Adipocyte (in vitro differentiated cells): ENCODE measurements around the gene IL1RAP.
"Not testable (repeated sequence)": the region's sequence is repeated elsewhere in the genome, so short reads cannot be mapped to it uniquely, and the experiment has no call there.

Source experiments
- DNase-seq: peaks from one replicate; pipeline ENCODE4 v3.0.0-alpha.2; 2015; ENCODE audit warnings: low read depth
- H3K27me3 ChIP-seq: replicated peaks from 2 replicates; pipeline ENCODE4 v1.7.0; 2013; ENCODE audit warnings: mild to moderate bottlenecking, low read length, moderate library complexity; ENCODE audit not compliant: control insufficient read depth, insufficient read depth
- H3K36me3 ChIP-seq: 2 replicates; pipeline ENCODE4 v1.7.0; 2013; ENCODE audit warnings: low read length, mild to moderate bottlenecking, moderate library complexity; ENCODE audit not compliant: control insufficient read depth, insufficient read depth, severe bottlenecking
- H3K4me1 ChIP-seq: 2 replicates; pipeline ENCODE4 v1.7.0; 2013; ENCODE audit warnings: mild to moderate bottlenecking, low read length, moderate library complexity; ENCODE audit not compliant: control insufficient read depth, insufficient read depth
- H3K4me3 ChIP-seq: 2 replicates; pipeline ENCODE4 v1.7.0; 2013; ENCODE audit warnings: mild to moderate bottlenecking, low read length, moderate library complexity
- H3K9ac ChIP-seq: 2 replicates; pipeline ENCODE4 v1.7.0; 2013; ENCODE audit warnings: mild to moderate bottlenecking, low read length, moderate library complexity
- H3K9me3 ChIP-seq: 2 replicates; pipeline ENCODE4 v1.7.0; 2013; ENCODE audit warnings: mild to moderate bottlenecking, low read length, moderate library complexity; ENCODE audit not compliant: control insufficient read depth

IL1RAP gene, protein sequence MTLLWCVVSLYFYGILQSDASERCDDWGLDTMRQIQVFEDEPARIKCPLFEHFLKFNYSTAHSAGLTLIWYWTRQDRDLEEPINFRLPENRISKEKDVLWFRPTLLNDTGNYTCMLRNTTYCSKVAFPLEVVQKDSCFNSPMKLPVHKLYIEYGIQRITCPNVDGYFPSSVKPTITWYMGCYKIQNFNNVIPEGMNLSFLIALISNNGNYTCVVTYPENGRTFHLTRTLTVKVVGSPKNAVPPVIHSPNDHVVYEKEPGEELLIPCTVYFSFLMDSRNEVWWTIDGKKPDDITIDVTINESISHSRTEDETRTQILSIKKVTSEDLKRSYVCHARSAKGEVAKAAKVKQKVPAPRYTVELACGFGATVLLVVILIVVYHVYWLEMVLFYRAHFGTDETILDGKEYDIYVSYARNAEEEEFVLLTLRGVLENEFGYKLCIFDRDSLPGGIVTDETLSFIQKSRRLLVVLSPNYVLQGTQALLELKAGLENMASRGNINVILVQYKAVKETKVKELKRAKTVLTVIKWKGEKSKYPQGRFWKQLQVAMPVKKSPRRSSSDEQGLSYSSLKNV

DNA sequence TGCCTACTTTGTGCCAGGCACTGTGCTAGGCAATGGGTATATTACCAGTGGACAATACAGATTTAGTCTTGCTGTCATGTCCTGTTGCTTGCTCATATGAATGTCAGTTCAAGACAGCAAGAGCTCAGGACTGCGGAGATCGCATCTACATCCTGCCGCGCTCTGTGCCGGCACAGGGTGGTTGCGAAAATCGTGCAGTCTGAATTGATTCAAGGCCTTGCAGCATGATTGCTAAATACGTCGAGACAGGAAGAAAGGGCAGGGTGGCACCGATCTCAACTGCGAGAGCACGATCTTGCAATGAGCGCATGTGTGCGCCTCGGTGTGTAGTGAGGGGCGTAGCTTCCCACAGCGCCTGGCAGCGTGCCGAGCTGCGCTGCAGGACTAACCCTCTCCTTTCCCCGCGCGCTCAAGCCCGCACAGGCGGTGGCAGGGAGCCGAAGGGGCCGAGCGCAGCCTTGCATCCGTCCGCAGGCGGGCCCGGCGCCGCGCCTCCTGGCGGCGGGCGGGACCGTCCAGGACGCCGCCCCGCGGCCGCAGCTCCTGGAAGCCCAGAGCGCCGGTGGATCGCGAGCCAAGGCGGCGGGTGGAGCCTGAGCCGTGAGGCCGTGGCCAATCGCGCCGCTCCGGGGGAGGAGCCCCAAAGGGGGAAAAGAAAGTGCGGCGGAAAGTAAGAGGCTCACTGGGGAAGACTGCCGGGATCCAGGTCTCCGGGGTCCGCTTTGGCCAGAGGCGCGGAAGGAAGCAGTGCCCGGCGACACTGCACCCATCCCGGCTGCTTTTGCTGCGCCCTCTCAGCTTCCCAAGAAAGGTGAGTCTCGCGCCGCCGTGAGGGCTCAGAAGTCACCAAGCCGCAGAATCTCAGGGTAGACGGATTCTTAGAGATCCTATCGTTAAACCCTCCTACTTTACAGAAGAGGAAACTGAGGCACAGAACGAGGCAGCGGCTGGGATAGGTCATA lies at the start of gene IL1RAP:
TSS of gene IL1RAP (plus strand) at position 677 of the 962 bp plus-strand sequence. CDS start 50,205 bp downstream, outside the sequence.
- H3K9me3 ChIP-seq = no peaks in the 10 kb centered on the region
- no peaks in the 10 kb centered on the region for H3K27me3 ChIP-seq
- H3K4me3 ChIP-seq = peak within 1 kb of the TSS; percentile 92
- peaks cover 28% of the 10 kb centered on the region for H3K4me1 ChIP-seq
- no peaks in the 10 kb centered on the region for H3K36me3 ChIP-seq
- DNase-seq = peak; percentile 98
- peak within 1 kb of the TSS; percentile 87 for H3K9ac ChIP-seq

DNA sequence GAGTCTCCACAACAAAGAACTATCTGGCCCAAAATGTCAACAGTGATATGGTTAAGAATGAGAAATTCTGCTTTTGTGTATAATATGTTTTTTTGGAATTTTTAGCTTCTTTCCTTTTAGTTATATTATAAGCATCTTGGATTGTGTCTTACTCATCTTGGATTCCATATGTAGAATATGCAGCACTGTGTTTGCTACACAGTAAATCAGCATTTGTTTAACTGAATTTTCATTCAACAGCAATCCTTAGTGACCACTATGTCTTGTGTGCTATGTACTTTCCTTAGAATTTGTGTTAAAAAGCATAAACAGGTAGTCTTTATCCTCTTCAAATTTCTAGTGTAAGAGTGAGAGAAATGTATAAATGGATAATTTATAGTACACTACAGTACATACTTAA lies 46.0 kb upstream of the IL1RAP start:
- no peak for DNase-seq
- H3K4me1 ChIP-seq = no peaks in the 10 kb centered on the region
- peaks cover 19% of the 10 kb centered on the region for H3K9me3 ChIP-seq
- no peak overlapping the region for H3K4me3 ChIP-seq
- H3K27me3 ChIP-seq = no peaks in the 10 kb centered on the region
- H3K36me3 ChIP-seq = no peaks in the 10 kb centered on the region
- no peak overlapping the region for H3K9ac ChIP-seq

DNA sequence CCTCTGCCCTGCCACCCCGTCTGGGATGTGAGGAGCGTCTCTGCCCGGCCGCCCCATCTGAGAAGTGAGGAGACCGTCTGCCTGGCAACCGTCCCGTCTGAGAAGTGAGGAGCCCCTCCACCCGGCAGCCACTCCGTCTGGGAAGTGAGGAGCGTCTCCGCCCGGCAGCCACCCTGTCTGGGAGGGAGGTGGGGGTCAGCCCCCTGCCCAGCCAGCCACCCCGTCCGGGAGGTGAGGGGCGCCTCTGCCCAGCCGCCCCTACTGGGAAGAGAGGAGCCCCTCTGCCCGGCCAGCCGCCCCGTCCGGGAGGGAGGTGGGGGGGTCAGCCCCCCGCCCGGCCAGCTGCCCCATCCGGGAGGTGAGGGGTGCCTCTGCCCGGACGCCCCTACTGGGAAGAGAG lies 40.6 kb upstream of the IL1RAP start:
- DNase-seq, H3K27me3 ChIP-seq, H3K4me3 ChIP-seq, H3K36me3 ChIP-seq, H3K9ac ChIP-seq, H3K4me1 ChIP-seq: not testable (repeated sequence)
- H3K9me3 ChIP-seq = peaks cover 19% of the 10 kb centered on the region

DNA sequence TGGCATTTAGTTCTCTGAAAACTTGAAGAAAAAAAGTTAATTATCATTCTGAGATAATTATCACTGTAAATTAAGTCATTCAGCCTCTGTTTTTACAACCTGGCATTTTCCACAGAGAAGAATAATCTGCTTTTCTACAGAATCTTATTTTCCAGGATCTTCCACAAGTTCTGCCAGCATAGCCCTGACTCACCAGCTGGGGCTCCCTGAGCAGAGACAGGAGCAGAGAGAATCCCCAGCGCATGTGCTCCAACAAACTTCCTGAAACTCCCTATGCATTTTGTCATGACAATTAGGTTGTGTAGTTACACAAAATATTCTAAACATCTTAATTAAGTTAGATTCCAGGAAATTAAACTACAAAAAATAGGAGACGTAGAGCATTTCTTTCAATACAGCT lies 32.1 kb upstream of the IL1RAP start:
- H3K36me3 ChIP-seq = no peaks in the 10 kb centered on the region
- H3K4me1 ChIP-seq = peaks cover 9% of the 10 kb centered on the region
- DNase-seq = no peak
- no peak overlapping the region for H3K4me3 ChIP-seq
- no peaks in the 10 kb centered on the region for H3K27me3 ChIP-seq
- no peaks in the 10 kb centered on the region for H3K9me3 ChIP-seq
- no peak overlapping the region for H3K9ac ChIP-seq

DNA sequence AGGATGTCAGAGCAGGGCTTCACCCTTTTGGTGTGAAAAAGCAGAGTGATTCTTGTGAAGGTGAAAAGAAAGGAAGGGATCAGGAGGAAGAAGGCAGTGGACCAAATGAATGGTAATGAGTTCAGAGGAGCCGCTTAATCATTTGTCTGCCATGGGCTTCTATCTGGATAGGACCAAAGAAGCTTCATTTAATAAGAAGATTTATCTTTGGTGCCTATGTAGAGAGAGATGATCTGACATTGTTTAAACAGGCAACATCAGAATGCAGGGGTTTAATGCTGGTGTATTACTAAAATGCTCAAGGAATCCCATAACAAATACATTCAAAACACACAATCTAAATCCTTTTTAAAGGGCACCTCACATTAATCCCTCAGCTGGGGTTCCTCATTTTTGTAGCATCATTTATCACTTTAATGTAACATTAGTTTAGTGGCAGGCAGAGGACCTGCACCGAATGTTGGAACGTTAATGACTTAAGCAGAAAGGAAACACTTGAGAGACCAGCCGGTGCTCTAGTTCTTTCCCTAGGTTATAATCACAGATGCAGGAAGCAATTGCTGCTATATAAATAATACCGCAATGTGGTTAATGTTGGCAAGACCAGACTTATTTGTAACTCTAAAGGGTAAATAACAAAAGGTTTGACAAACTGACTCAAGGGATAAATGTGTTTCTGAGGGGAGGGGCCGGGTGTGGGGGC lies 27.9 kb upstream of the IL1RAP start:
- H3K9me3 ChIP-seq = no peaks in the 10 kb centered on the region
- H3K4me3 ChIP-seq = no peak overlapping the region
- no peak overlapping the region for H3K9ac ChIP-seq
- H3K36me3 ChIP-seq = no peaks in the 10 kb centered on the region
- no peak for DNase-seq
- peaks cover 9% of the 10 kb centered on the region for H3K4me1 ChIP-seq
- no peaks in the 10 kb centered on the region for H3K27me3 ChIP-seq

DNA sequence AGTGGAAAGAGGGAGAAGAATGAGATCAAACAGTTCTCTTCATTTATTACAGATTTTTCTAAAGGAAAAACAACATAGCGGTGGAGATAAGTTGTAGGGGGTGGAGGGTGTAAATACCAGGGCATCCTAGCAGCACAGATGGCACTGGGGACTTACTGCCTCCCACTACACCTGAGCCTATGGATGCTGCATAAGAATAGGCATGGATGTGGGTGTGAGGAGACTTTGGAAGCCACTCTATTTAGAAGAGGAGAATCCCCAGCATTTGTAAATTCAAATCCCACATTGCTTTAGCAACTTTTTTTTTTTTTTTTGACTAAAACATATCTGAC lies 27.4 kb upstream of the IL1RAP start:
- Histone ChIP-seq H3K9me3 (no peaks in the 10 kb centered on the region), H3K4me3 (no peak overlapping the region), H3K36me3 (no peaks in the 10 kb centered on the region), H3K9ac (no peak overlapping the region), H3K4me1 (peaks cover 7% of the 10 kb centered on the region), H3K27me3 (no peaks in the 10 kb centered on the region)
- no peak for DNase-seq

DNA sequence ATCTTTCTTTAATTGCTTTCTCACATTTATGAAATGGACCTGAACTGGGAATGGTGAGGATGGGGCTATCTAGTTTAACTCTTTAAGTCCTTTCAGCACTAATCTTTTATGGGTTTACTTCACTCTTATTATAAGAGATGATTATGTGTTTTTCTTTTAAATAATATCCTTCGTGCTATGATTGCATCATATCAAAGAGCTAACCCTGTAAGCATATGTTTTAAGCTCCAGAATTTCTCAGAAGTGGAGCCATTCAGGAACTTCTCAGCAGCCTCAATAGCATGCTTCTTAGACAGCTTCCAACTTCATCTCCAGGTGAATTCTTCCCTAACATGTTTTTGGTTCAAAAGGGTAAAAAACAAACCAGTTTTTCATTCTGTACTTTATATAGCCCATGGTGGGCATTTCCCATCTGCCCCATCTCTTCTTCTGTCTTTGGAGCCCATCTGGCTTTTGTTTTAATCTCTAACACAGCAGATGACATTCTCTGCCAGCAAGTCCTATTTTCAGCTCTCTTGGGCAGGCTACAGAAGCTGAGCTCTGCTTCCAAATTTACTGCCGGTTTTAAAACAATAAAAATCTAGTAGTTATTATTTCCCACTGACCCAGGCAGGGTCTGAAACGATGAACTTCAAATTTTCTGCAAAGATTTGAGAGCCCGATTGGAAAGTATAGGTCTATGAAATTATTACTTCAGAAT lies 26.8 kb upstream of the IL1RAP start:
- Histone ChIP-seq H3K9me3 (no peaks in the 10 kb centered on the region), H3K4me3 (no peak overlapping the region), H3K27me3 (no peaks in the 10 kb centered on the region), H3K36me3 (no peaks in the 10 kb centered on the region), H3K4me1 (peaks cover 1% of the 10 kb centered on the region), H3K9ac (no peak overlapping the region)
- DNase-seq = no peak

DNA sequence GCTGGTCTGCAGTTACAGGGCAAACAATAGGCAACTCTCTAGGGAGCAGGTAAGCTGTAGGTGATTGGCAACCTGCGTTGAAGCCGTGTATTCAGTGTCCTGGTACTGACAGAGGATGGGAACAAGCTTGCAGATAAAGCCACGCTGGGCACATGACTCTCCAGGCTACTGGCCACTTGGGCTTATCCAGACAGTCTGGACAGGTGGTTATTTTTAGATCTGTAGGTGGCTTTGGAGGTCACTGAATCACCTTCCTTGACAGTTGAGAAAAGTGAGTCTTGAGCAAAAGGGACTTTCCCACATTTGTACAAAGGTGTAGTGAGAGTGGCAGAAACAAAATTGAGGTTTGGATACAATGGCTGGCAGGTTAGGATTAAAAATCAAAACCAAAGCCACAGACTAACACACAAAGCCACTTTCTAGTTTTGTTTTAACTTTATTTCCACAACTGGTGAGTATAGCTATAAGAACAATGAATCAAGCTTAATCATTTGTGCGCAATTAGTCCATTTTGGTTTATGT lies 22.3 kb upstream of the IL1RAP start:
- no peaks in the 10 kb centered on the region for H3K9me3 ChIP-seq
- H3K4me1 ChIP-seq = peaks cover 20% of the 10 kb centered on the region
- H3K4me3 ChIP-seq = no peak overlapping the region
- no peak for DNase-seq
- H3K36me3 ChIP-seq = no peaks in the 10 kb centered on the region
- H3K27me3 ChIP-seq = no peaks in the 10 kb centered on the region
- H3K9ac ChIP-seq = no peak overlapping the region

DNA sequence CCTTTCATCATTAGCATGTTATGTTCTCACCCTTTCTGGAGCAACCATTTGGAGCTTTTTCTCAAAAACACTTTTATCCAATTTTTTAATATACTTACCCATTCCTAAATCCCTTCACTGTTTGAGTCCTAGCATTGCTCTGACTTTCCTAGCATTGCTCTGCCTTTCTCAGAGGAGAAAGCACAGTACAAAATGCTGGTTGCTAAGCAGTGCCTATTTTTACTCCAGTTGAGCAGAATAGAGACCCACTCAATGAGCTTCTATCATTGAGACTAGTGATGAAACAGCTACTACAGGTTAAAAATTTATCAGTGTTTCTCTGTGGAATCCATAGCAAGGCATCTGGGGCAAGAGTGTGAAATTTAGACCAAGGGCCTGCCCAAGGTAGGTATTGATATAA lies 21.8 kb upstream of the IL1RAP start:
- no peaks in the 10 kb centered on the region for H3K36me3 ChIP-seq
- H3K4me3 ChIP-seq = no peak overlapping the region
- DNase-seq = no peak
- no peaks in the 10 kb centered on the region for H3K9me3 ChIP-seq
- no peak overlapping the region for H3K9ac ChIP-seq
- peaks cover 25% of the 10 kb centered on the region for H3K4me1 ChIP-seq
- H3K27me3 ChIP-seq = no peaks in the 10 kb centered on the region

DNA sequence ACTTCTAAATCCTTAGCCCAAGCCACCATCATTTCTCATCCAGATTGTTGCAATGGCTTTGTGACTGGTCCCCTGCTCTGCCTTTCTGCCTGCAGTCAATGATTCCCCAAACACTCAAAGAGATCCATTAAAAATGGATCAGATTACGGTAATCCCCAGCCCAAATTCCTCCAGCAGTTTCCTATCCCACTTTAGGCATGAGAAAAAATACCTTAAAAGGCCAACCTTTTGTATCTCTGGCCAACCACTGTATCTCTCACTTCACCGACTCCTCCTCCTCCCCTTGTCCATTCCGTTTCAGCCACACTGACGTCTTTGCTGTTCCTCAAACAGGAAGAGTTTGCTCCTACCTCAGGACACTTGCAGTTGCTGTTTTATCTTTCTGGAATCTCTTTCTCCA lies 20.9 kb upstream of the IL1RAP start:
- Histone ChIP-seq H3K36me3 (no peaks in the 10 kb centered on the region), H3K27me3 (no peaks in the 10 kb centered on the region), H3K9ac (no peak overlapping the region), H3K4me3 (no peak overlapping the region), H3K4me1 (peaks cover 27% of the 10 kb centered on the region), H3K9me3 (no peaks in the 10 kb centered on the region)
- no peak for DNase-seq
